HG03064 (cell line): ENCODE data around the gene PKN1.
"Not testable (repeated sequence)": the region's sequence is repeated elsewhere in the genome, so short reads cannot be mapped to it uniquely, and the experiment has no call there.

Experiments used
- ATAC-seq: cut with Tn5 transposase; IDR thresholded peaks from one replicate; pipeline ENCODE4 v1.9.1; 2021; ENCODE audit warnings: low read depth; ENCODE audit not compliant: unreplicated experiment

Gene PKN1

DNA sequence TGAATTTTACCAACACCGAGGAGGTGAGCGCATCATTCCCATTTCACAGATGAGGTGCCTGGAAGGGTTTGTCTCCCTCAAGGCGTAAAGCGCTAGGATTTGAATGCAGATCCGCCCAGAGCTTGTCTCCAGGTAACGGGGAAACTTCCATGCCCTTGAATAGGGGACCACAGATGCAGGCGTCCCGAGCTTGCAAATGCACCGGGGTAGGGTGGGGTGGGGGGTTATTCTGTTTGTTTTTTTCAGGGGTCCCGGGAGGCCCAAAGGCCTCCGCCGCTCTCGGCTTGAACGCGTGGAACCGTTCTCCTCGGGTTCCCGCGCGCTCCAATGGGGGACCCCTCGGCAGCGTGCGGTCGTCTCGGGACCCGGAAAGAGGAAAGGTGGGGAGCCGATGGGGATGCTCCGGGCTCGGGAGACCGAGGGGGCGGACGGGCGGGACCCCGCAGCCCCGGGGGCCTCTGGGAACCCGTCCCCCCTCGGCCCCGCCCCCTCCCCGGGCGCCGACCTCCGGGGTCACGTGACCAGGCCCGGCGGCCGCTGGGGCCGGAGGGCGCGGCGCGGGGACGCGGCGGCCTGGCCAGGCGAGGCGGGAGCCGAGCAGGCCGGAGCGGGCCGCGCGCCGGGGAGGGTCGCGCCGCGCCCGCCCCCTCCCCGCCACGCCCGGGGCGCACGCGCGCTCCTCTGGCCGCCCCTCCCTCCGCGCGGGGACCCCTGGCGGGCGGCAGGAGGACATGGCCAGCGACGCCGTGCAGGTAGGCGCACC lies at the start of gene PKN1:
Gene PKN1, plus strand, starts transcription at position 516 of the 763 bp plus-strand sequence. Its CDS starts 216 bp downstream, at position 732.
- no peak for ATAC-seq

DNA sequence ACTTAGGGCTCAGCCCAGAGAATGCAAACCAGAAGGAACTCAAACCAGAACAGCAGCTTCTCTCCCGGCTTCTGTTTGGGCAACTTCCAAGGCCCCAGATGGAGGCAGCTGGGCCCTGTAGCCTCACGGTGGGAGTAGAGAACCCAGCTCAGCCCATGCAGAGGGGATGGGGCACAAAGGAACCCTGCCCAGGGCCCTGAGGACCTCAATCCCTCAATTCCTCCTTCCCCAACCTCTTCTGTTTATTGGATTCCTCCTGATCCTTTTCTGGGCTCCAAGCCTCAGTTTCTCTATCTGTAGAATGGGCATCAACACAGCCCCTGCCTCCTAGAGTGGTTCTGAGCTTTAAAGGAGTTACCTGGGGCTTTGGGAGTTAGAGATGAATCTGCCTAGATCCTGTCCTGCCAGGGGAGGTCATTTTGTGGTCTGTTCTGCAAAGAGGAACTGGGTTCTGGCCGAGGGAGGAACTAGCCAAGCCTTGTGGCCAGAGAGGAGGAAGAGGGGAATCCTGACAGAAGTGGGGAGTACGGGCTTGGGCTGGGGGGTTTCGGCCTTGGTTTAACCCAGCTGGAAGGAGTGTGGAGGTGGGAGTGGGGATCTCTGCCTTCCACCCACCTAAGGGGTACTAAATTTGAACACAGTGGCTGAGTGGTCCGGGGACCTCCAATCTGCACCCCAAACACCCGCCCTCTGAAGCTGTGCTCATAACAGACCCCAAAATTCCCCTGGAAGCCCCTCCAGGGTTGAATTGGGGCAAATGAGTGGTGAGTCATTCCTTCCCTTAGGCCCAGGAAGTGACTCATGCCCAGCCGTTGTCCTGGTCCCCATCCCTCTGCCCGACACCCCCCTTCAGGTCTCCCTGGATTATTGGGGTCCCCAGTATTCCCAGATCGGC lies 49.2 kb upstream of the PKN1 start:
- no peak for ATAC-seq

DNA sequence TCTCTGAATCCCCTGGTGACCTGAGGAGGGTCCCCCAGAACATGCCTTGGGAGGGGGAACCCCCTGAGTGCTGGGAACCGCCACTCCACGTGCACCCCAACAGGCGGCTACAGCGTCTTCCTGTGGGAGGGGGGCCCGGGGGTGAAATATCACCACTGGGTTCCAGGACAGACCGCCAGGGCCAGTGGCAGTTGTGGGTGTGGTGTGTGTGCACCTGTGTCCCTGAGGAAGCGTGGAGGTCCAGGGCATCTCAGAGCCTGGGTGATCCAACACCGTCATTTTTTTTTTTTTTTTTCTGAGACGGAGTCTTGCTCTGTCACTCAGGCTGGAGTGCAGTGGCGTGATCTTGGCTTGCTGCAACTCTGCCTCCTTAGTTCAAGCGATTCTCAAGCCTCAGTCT lies 47.6 kb upstream of the PKN1 start:
- ATAC-seq = no peak

DNA sequence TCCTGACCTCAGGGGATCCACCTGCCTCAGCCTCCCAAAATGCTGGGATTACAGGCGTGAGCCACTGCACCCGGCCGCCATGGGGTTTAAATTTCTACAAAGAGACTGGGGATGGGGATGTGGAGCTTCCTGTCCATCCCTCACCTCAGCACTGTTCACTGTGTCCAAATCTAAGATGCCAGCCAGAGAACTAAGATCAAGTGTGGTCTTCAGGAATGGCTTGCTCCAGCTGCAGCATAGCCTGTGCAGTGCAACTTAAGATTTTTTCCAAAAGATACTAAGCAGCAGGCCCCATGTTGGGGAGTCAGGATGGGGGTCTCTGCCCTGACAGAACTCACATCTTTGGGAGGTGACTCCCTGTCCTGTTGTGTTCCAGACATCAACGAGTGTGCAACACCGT lies 42.6 kb upstream of the PKN1 start:
- no peak for ATAC-seq

DNA sequence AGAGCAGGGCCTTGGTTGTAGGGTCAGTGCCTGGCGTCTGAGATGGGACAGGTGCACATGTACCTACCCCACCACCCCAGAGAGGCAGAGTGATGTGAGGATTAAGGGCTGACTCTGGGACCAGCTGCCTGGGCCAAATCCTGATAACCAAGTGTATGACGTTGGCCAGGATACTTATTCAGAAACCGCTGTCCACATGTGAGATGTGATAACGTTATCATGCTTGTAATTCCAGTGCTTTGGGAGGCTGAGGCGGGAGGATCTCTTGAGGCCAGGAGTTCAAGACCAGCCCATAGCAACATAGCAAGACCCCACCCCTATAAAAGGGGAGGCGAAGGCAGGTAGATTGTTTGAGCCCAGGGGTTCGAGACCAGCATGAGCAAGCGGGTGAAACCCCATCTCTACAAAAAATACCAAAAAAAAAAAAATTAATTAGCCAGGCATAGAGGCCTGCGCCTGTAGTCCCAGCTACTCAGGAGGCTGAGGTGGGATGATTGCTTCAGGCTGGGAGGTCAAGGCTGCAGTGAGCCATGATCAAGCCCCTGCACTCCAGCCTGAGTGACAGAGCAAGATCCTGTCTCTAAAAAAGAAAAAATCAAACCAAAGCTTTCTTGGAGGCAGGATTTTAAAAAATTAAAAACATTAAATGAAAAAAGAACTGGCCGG lies 41.8 kb upstream of the PKN1 start:
- ATAC-seq = no peak

DNA sequence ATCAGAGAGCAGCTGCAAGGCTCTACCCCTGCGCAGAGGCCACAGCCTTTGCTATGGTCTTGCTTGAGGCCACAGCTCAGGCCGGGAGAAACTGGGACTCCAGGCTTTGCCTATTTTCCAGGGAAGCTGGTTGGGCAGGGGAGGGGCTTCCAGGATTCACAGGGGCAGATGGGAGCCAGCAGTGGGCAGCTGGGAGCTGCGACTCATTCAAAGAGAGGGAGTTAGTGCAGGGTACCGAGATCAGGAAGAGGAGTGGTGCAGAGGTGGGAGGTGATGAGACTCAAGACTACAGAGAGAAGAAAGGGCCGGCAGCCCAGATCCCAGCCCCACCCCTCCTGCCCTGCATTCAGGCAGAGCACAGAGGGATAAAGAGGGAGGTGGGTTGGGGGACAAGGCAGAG lies 39.8 kb upstream of the PKN1 start:
- ATAC-seq = no peak

DNA sequence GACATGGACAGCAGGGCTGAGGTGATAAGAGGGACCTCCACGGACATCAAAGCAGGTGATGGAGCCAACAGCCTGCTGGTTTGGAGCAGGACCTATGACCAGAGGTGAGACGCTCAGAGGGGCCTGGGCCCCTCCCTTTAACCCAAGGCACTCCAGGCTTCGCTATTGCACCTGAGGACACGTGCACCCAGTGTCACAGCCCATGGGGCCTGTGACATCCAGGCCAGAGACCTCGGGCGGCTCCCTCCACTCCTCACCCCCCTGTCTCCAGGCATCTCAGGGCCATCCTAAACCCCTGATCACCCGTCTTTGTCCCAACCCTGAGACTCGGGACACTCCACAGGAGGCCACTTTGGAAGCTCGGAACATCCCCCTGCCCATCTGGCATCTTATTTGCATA lies 38.9 kb upstream of the PKN1 start:
- ATAC-seq = no peak

DNA sequence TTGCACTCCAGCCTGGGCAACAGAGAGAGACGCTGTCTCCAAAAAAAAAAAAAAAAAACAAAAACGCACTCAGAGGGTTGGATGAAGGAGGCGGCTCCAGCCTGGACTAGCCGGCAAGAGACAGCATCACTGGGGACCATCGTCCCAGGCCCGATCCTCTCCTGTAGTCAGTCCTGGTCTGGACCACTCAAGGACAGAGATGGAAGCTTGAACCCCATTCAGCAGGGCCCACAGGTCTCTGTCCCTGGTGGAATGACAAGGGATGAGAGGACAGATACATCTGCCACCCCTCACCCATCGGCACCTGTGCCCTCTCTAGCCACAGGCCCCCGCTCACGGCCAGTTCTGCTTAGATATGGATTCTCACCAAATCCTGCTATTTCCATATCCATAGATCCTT lies 37.8 kb upstream of the PKN1 start:
- no peak for ATAC-seq

DNA sequence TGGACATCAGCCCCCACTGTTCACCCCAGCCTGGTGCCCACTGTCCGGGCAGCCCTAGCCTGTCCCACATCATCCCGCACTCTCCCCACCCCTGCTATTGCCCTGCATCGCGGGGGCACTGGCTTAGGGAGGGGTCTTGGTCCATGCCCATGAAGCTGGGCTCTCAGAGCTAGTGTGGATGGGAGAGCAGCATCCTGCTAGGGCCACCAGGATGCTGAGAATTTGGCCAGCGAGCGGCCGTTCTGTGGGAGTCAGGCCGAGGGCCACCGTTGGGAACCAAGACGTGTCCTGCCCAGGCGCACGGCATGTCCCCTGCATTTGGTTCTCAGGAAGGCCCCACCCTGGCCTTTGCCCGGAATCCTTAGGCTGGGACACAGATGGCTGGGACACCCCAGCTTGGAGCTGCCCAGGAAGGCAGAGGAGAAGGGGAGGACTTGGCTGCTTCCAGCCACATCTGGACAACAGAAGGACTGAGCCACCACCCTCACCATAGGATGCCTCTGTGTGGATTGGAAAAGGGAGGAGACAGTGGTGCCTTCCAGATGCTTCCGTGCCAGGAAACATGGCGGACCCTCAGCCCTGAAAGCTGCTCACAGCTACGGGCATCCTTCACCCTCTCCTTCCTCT lies 37.3 kb upstream of the PKN1 start:
- ATAC-seq = no peak

DNA sequence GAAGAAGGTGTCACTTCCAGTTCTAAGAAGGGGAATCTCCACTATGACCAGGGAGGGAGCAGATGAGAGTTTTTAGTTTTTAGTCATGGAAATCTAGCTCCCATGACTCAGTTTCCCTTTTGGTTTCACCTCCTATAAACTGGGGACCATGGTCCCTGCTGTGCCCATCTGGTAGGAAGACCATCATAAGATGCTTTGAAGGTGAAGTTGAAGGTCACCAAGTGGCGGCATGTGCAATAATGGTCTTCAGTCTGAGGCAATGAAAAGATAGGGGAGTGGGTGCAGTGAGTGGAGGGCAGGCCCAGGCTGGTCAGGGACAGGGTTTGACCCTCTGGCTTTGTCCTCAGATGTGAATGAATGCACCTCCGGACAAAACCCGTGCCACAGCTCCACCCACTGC lies 36.4 kb upstream of the PKN1 start:
- ATAC-seq = not testable (repeated sequence)

DNA sequence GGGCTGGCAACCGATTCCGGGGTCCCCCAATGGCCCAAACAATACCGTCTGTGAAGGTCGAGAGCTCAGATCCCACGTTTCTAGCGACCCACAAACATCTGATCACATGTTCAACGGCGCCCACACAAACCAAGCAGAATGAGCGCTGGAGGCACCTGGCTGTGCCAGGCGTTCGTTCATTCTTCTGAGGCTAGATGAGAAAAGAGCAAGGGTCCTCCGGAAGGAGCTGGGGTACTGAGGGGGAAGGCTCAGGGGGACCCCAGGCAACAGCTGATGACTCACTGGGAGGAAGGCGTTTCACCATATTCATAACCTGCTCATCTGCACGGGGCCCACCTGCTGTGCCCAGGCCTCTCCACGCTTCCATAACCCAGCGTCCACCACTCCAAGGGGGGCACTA lies 35.9 kb upstream of the PKN1 start:
- ATAC-seq = not testable (repeated sequence)

DNA sequence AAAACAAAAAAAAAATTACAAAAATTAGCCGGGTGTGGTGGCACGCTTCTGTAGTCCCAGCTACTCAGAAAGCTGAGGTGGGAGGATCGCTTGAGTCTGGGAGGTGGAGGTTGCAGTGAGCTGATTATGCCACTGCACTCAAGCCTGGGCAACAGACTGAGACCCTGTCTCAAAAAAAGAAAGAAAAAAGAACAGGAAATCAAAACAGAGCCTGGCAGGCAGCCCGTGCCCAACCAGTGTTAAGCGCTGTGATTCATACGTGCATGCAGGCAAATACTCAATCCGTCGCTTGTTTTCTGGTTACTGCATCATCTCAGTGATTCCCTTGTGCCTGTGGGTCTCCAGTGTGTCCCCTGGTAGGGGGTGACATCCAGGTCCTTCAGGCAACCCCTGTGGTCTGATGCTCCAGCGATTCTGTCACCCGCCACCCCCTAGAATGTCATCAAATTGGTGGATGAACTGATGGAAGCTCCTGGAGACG lies 32.1 kb upstream of the PKN1 start:
- no peak for ATAC-seq

DNA sequence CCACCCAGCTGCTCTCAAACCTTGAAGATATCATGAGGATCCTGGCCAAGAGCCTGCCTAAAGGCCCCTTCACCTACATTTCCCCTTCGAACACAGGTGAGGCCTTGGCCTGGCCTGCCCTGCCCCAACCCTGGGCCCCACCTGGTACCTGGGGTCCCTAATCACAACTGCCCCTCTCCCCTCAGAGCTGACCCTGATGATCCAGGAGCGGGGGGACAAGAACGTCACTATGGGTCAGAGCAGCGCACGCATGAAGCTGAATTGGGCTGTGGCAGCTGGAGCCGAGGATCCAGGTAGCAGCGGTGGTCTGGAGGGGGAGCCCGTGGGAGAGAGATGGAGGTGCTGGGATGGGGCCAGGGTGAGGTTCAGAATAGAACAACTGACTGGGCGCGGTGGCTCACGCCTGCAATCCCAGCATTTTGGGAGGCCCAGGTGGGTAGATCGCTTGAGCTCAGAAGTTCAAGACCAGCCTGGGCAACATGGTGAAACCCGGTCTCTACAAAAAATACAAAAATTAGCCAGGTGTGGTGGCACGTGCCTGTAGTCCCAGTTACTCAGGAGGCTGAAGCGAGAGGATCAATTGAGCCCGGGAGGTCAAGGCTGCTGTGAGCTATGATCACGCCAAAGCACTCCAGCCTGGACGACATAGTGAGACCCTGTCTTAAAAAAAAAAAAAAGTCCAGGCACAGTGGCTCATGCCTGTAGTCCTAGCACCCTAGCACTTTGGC lies 31.5 kb upstream of the PKN1 start:
- no peak for ATAC-seq

DNA sequence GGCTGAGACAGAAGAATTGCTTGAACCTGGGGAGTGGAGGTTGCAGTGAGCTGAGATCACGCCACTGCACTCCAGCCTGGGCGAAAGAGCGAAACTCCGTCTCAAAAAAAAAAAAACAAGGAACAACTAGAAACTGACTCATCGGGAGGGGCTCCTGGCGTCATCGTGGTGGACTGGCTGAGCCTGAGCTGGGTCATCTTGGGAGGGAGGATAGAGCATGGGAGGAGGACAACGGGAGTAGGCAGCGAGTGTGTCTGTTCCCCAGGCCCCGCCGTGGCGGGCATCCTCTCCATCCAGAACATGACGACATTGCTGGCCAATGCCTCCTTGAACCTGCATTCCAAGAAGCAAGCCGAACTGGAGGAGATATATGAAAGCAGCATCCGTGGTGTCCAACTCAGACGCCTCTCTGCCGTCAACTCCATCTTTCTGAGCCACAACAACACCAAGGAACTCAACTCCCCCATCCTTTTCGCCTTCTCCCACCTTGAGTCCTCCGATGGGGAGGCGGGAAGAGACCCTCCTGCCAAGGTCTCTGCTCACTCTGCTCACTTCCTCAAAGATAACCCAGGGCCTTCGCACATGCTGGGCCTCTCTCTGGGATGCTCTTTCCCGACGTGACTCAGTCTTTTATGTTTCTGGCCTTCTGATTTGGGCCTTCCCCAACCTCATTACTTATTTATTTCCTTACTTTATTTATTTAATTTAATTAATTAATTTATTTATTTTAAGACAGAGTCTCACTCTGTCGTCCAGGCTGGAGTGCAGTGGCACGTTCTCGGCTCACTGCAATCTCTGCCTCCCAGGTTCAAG lies 30.6 kb upstream of the PKN1 start:
- no peak for ATAC-seq

DNA sequence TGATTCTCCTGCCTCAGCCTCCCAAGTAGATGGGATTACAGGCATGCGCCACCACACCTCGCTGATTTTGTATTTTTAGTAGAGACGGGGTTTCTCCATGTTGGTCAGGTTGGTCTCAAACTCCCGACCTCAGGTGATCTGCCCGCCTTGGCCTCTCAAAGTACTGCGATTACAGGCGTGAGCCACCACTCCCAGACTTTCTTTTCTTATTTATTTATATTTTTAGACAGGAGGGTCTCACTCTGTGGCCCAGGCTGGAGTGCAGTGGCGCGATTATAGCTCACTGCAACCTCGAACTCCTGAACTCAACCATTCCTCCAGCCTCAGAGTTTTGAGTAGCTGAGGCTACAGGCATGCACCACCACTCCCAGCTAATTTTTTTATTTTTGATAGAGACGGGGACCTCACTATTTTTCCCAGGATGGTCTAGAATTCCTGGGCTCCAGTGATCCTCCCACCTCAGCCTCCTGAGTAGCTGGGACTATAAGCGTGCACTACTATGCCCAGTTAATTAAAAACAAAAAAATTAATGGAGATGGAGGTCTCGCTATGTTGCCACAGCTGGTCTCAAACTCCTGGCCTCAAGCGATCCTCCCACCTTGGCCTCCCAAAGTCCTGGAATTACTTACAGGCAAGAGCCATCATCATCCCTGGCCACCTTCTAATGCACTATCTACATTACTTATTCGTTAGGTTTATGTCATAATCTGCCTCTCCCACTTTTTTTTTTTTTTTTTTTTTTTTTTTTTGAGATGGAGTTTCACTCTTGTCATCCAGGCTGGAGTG lies 29.8 kb upstream of the PKN1 start:
- ATAC-seq = not testable (repeated sequence)

DNA sequence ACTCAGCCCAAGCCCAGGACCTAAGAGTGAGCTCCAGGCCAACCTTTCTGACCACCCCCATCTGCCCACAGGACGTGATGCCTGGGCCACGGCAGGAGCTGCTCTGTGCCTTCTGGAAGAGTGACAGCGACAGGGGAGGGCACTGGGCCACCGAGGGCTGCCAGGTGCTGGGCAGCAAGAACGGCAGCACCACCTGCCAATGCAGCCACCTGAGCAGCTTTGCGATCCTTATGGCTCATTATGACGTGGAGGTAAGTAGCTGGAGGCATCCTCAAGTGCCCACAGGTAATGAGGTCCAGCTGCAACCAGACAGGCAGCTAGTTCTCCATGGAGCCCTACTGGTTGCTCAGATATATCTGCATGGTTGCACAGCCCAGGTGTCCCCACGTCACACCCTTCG lies 28.8 kb upstream of the PKN1 start:
- no peak for ATAC-seq

DNA sequence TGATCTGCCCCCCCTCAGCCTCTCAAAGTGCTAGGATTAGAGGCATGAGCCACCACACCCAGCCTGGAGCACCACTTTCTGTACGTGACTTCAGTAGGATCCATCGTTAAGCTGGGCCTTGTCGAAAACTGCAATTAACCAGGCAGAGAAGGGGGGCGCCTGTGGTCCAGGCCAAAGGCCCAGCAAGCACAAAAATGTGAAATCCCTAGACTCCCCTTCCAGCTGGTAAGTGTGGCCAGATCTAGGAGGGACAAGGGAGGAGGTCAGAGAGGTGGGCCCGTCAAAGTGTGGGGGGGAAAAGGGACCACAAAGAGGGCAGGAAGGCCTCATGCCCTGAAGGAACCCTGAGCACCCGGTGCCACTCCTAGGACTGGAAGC lies 27.7 kb upstream of the PKN1 start:
- ATAC-seq = no peak
